ENCODE data around the gene UBE4B.

DNA sequence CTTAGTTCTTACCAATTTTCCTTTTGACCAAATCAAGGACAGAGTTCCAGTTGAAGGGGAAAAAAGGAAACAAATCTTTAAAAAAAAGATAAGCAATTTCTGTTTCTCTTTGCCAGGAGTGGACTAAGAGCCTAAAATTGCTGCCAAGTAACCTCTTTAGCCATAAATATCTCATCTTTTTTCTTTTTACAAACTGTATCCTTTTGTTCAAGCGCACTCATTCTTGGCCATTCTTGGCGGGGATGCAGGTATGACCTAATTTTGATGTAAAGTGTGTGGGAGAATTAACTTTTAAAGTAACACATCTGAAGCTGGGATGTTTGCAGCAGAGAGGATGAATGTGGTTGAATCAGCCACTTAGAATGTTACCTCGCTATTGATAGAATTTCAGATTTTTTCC is 164.2 kb downstream of the UBE4B start:
- TF ChIP-seq, protein P1, sequence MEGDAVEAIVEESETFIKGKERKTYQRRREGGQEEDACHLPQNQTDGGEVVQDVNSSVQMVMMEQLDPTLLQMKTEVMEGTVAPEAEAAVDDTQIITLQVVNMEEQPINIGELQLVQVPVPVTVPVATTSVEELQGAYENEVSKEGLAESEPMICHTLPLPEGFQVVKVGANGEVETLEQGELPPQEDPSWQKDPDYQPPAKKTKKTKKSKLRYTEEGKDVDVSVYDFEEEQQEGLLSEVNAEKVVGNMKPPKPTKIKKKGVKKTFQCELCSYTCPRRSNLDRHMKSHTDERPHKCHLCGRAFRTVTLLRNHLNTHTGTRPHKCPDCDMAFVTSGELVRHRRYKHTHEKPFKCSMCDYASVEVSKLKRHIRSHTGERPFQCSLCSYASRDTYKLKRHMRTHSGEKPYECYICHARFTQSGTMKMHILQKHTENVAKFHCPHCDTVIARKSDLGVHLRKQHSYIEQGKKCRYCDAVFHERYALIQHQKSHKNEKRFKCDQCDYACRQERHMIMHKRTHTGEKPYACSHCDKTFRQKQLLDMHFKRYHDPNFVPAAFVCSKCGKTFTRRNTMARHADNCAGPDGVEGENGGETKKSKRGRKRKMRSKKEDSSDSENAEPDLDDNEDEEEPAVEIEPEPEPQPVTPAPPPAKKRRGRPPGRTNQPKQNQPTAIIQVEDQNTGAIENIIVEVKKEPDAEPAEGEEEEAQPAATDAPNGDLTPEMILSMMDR (IDR thresholded peaks at IDR 0.05): no peak
- TF ChIP-seq POLR2A (IDR thresholded peaks at IDR 0.05): no peak

Data from esophagus squamous epithelium (tissue), 4 donors.